Measurements from ENCODE around the gene ADGRD2.

ADGRD2 gene

DNA sequence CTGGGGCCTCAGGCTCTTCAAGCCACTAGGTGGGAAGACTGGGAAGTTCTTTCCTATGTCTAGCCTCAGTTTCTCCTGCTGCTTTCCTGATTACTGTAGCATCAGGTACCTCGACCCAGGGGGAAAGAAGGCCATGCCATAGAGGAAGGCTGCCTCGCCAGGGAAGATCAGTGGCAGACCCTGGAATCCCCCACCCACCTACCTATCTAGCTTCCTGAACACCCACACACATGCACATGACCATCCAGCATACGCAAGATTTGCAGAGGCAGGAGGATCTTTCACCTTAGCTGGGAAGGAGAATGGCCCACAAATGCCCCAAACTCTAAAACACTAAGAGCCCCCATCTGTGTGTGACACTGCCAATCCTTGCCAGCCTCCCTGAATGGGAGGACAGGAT lies 49.0 kb downstream of the ADGRD2 start:
- TF ChIP-seq, protein P1, sequence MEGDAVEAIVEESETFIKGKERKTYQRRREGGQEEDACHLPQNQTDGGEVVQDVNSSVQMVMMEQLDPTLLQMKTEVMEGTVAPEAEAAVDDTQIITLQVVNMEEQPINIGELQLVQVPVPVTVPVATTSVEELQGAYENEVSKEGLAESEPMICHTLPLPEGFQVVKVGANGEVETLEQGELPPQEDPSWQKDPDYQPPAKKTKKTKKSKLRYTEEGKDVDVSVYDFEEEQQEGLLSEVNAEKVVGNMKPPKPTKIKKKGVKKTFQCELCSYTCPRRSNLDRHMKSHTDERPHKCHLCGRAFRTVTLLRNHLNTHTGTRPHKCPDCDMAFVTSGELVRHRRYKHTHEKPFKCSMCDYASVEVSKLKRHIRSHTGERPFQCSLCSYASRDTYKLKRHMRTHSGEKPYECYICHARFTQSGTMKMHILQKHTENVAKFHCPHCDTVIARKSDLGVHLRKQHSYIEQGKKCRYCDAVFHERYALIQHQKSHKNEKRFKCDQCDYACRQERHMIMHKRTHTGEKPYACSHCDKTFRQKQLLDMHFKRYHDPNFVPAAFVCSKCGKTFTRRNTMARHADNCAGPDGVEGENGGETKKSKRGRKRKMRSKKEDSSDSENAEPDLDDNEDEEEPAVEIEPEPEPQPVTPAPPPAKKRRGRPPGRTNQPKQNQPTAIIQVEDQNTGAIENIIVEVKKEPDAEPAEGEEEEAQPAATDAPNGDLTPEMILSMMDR (IDR thresholded peaks at IDR 0.05; ENCODE audit: borderline replicate concordance, insufficient read depth, low read depth, low read length), result no peak
- H3K4me3 ChIP-seq (ENCODE audit: low read depth, low read length), result no peak overlapping the region

DNA sequence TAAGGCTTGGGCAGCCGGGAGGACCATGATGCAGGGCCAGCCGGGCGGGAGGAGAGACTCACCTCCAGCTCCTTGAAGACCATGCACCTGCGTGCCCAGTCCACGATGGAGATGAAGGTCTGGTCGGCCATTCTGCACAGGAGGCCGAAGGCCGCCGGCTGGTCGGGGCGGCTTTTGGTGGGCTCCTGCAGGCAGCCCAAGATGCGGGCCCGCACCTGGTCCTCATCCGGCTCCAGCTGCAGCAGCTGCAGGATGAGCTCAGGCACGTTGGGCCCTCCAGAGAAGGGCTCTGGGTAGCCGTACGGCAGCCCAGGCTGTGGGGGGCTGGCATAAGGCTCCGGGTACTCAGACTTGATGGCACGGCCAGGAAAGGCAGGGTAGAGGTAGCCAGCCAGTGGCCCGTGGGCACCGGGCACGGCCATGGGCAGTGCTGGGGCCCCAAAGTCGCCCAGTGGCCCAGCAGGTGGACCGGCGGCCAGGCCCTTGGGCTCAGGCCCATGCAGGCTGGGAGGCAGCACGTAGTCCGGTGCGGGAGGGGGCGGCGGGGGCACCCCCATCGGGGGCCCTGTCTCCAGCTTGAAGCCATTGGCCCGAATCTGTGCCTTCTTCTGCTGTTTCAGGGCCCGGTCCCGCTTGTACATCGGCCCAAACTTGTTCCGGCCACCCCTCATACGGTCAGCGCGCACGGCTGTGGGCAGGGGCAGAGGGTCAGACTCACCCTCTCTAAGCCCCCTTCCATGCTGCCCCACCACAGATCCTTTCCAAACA lies 50.0 kb downstream of the ADGRD2 start:
- H3K4me3 ChIP-seq (ENCODE audit: low read depth, low read length), result no peak overlapping the region
- TF ChIP-seq, protein P1 (IDR thresholded peaks at IDR 0.05; ENCODE audit: borderline replicate concordance, insufficient read depth, low read depth, low read length), result no peak

DNA sequence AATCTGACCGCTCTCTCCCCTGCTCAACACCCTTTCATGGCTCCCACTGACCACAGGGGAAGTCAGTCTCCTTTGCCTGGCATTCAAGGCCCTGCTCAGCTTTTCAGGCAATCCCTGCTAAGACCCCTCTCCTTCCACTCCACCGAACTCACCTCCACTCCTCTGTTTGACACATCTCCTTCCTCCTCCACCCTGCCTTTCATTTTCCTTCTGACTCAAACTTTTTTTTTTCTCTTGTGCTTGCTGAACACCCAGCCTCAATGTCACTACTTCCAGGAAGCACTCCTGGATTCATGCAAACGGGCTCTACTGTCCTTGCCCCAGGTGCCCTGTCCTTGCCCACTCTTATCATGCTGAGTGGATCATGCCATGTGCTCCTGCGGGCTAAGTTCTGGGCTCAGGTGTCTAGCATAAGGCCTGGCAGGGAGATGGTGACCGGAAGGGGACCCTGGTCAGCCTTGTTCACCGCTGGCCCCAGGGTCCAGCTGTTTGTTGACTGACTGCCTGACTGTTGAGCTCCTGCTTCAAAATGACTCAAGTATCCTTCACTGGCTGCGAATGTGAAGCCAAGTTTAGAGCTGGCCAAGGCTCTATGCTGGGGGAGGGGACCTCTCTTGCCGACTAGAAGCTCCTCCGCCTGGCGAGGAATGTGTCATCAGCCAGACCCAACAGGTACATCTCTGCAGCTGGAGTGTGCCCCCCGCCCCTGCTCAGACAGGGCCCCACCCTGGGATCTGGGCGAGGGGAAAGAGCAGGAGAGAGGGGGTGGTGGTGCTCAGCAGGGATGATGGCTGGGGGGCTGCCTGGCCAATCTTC lies 50.8 kb downstream of the ADGRD2 start:
- TF ChIP-seq, protein P1 (IDR thresholded peaks at IDR 0.05; ENCODE audit: borderline replicate concordance, insufficient read depth, low read depth, low read length), result no peak

DNA sequence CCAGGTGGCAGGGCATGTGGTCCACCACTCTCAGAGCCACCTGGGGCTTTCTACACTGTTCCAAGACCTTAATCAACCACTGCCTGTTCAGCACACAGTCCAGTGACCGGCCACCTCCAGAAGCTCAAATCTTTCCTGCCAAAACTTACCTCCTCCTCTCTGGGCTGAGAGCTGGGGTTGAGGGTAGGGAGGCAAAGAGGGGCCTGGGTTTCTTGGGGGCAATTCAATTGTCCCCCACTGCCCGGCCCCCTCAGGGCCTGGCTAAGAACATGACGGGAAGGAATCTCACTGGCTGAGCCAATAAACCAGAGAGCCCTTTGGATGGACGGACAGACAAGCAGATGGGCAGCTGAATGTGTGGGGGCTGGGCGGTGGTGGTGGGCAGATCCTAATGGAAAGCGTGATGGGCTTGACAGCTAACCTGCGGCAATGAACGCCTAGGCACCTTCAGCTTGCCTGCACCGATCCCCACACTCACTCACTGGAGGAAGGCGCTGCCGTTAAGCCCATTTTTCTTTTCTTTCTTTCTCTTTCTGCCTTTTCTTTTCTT lies 51.6 kb downstream of the ADGRD2 start:
- H3K4me3 ChIP-seq (ENCODE audit: low read depth, low read length), result no peak overlapping the region
- TF ChIP-seq, protein P1 (IDR thresholded peaks at IDR 0.05; ENCODE audit: borderline replicate concordance, insufficient read depth, low read depth, low read length), result no peak

More for the DNA sequence above, 50.8 kb downstream of the ADGRD2 start:
- no peak overlapping the region for H3K4me3 ChIP-seq (ENCODE audit: low read depth, low read length)

DNA sequence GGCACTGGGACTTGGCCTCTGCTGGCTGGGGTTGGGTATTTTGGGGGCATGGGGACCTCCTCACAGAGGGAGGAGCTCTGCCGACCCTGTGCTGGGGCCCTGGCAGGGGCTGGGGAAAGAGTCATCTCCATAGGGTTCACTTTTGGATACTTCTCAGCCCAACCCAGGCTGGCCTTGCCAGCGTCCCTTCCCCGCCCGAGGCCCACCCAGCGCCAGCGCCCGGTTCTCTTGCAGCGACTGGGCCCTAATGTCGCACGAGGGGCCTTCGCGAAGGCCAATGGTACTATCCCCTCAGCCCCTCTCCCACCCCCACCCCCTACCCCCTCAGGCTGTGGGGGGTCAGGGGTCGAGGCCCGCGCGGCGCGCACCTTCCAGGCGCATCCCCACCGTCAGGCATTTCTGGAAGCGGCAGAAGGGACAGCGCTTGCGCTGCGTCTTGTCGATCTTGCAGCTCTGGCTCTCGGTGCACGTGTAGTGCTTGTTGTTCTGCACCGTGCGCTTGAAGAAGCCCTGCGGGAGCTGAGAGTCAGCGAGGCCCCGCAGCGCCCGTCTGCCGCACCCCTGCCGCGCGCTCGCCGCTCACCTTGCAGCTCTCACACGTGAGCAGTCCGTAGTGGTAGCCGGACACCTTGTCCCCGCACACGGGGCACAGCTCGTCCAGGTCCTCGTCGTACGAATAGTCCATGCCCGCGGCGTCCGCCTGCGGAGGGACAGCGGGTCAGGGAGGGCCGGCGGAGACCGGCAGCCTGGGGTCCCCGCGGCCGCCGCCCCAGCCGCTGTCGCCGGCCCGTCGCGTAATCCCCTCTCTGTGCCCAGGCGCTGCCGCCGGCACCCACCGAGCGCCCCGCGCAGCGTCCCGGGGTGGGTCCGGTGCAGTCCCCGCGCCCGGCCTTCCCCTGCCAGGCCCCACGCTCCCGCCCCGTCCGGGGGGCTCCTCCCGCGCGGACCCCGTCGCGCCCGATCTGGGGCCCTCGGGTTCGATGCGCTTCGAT lies 52.8 kb downstream of the ADGRD2 start:
- no peak overlapping the region for H3K4me3 ChIP-seq (ENCODE audit: low read depth, low read length)
- TF ChIP-seq, protein P1 (IDR thresholded peaks at IDR 0.05; ENCODE audit: borderline replicate concordance, insufficient read depth, low read depth, low read length), result no peak

DNA sequence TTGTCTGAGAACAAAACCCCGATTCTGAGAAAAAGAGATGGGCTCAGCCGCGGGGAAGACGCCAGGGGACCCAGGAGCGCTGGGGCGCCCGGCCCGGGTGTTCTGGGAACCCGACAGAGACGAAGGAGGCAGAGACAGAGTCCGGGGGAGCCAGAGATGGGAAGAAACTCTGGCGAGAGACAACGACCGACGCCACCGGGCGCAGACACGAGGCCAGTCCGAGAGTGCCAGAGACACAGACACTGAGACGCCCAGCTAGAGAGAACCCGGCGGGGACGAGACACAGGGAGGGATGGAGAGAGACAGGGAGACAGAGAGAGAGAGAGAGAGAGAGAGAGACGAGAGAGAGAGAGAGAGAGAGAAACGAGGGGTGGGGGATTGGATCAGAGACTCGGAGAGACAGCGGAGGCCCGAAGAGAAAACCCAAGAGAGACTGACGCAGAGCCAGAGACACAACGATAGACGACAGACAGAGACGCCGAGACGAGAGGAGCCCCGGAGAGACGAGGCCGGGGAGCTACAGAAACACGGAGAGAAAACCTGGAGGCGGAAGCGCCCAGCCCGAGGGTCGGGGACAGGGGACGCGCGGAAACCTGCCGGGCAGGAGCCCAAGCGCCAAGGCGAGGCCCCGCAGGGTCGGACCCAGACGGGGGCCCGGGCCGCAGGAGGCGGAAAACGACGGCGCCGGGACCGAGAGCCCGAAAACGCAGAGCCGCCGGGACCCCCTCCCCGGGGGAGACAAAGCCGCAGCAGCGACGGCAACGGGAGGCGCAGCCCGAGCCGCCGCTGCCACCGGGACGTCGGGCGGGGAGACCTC lies 53.7 kb downstream of the ADGRD2 start:
- TF ChIP-seq, protein P1 (IDR thresholded peaks at IDR 0.05; ENCODE audit: borderline replicate concordance, insufficient read depth, low read depth, low read length), result no peak
- H3K4me3 ChIP-seq (ENCODE audit: low read depth, low read length), result no peak overlapping the region

Data from GM12875 (cell line).